ENCODE measurements around the gene DMXL1. TPM values are rescaled to one million over a fixed set of nuclear protein-coding genes. Genes with fewer than 3 reads are reported as not detected.

DMXL1 gene
- total RNA-seq, 2 donors from 2014 or later: 47.8 to 51.8 TPM

- peaks cover 20% of the 10 kb centered on the region for H3K36me3 Mint-ChIP-seq (ENCODE audit: low read depth)
- peaks cover 8% of the 10 kb centered on the region for H3K9me3 ChIP-seq (ENCODE audit: control insufficient read depth, low read length)
- 89 to 100% methylated on average over 1 to 7 of the region's 7 CpGs for WGBS, 2 experiments (ENCODE audit: insufficient coverage in 1 of 2, insufficient read length in 1 of 2)
- no peaks in the 10 kb centered on the region for H3K27me3 ChIP-seq (ENCODE audit: control insufficient read depth, insufficient read depth, low read length, poor library complexity, severe bottlenecking)
- no peaks in the 10 kb centered on the region for H3K4me1 Mint-ChIP-seq
- no peak overlapping the region for H3K4me3 ChIP-seq (ENCODE audit: low read length)
- no peak overlapping the region for H3K27ac Mint-ChIP-seq
- peaks cover 21% of the 10 kb centered on the region for H3K9me3 Mint-ChIP-seq
- no peak overlapping the region for H3K4me3 Mint-ChIP-seq
- no peaks in the 10 kb centered on the region for H3K27me3 Mint-ChIP-seq (ENCODE audit: insufficient read depth)
- H3K4me1 ChIP-seq (ENCODE audit: control insufficient read depth, insufficient read depth, low read length): no peaks in the 10 kb centered on the region
- no peak overlapping the region for H3K9ac ChIP-seq (ENCODE audit: extremely low read depth, low read length, poor library complexity, severe bottlenecking)
- no peak for TF ChIP-seq CTCF (conservative IDR thresholded peaks at IDR 0.05)
- DNase-seq: no peak
- peaks cover 39% of the 10 kb centered on the region for H3K36me3 ChIP-seq (ENCODE audit: control insufficient read depth, insufficient read depth, low read length)
- H3K27ac ChIP-seq (ENCODE audit: low read depth, low read length): no peak overlapping the region
These were observed 180.3 kb downstream of the DMXL1 start for GRCh38 chr5:119250946-119251901.

DNA sequence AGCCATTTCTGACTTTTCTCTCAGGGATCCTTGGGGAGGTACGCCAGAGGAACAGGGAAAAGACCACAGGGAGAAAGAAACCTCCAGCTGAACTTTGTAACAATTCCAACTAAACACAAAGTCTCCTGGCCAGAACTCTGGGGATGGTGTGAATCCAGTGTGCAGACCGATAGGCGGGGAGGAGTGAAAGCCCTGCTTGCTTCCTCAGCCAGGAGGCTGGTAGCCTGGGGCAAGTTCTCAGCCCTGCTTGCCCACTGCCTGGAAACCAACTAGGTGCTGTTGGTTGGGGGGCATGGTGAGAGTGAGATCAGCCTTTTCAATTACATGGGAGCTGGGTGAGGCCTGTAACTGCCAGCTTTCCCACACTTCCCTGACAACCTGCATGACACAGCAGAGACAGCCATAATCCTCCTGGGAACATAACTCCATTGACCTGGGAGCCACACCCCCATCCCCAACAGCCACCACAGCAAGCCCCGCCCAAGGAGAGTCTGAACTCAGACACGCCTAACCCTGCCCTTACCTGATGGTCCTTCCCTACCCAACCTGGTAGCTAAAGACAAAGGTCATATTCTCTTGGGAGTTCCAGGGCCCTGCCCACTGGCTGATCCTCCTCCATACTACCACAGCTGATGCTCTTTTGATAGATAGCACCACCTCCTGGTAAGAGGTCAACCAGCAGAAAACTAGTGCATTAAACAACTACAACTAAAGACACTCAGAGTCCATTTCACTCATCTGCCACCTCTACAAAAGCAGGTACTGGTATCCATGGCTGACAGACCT lies 184.9 kb downstream of the DMXL1 start:
- H3K4me3 ChIP-seq (ENCODE audit: low read length): no peak overlapping the region
- Mint-ChIP-seq H3K36me3 (ENCODE audit: low read depth) (peaks cover 25% of the 10 kb centered on the region), H3K27ac (peak overlapping the region; percentile 76), H3K4me1 (no peaks in the 10 kb centered on the region), H3K27me3 (ENCODE audit: insufficient read depth) (no peaks in the 10 kb centered on the region), H3K4me3 (no peak overlapping the region), H3K9me3 (peaks cover 50% of the 10 kb centered on the region)
- TF ChIP-seq CTCF (conservative IDR thresholded peaks at IDR 0.05): peak; percentile 65
- peak; percentile 89 for DNase-seq
- 93 to 100% methylated on average over 3 to 5 of the region's 5 CpGs for WGBS, 2 experiments (ENCODE audit: insufficient coverage in 1 of 2, insufficient read length in 1 of 2)
- peaks cover 12% of the 10 kb centered on the region for H3K36me3 ChIP-seq (ENCODE audit: control insufficient read depth, insufficient read depth, low read length)
- H3K9me3 ChIP-seq (ENCODE audit: control insufficient read depth, low read length): peaks cover 42% of the 10 kb centered on the region
- no peak overlapping the region for H3K9ac ChIP-seq (ENCODE audit: extremely low read depth, low read length, poor library complexity, severe bottlenecking)
- no peaks in the 10 kb centered on the region for H3K27me3 ChIP-seq (ENCODE audit: control insufficient read depth, insufficient read depth, low read length, poor library complexity, severe bottlenecking)
- no peaks in the 10 kb centered on the region for H3K4me1 ChIP-seq (ENCODE audit: control insufficient read depth, insufficient read depth, low read length)
- no peak overlapping the region for H3K27ac ChIP-seq (ENCODE audit: low read depth, low read length)

- no peak overlapping the region for H3K27ac ChIP-seq (ENCODE audit: low read depth, low read length)
These were observed 186.7 kb downstream of the DMXL1 start for GRCh38 chr5:119257613-119258012.

More at GRCh38 chr5:119257613-119258012, 186.7 kb downstream of the DMXL1 start:
- H3K4me3 Mint-ChIP-seq: no peak overlapping the region
- no peaks in the 10 kb centered on the region for H3K4me1 ChIP-seq (ENCODE audit: control insufficient read depth, insufficient read depth, low read length)
- no peaks in the 10 kb centered on the region for H3K27me3 Mint-ChIP-seq (ENCODE audit: insufficient read depth)
- H3K4me1 Mint-ChIP-seq: no peaks in the 10 kb centered on the region
- no peak for TF ChIP-seq CTCF (conservative IDR thresholded peaks at IDR 0.05)
- peaks cover 16% of the 10 kb centered on the region for H3K36me3 Mint-ChIP-seq (ENCODE audit: low read depth)
- H3K4me3 ChIP-seq (ENCODE audit: low read length): peak overlapping the region; percentile 29
- peaks cover 58% of the 10 kb centered on the region for H3K9me3 Mint-ChIP-seq
- no peaks in the 10 kb centered on the region for H3K36me3 ChIP-seq (ENCODE audit: control insufficient read depth, insufficient read depth, low read length)
- WGBS, 2 experiments (ENCODE audit: insufficient coverage in 1 of 2, insufficient read length in 1 of 2): 96 to 100% methylated on average over 1 to 3 of the region's 3 CpGs
- no peaks in the 10 kb centered on the region for H3K27me3 ChIP-seq (ENCODE audit: control insufficient read depth, insufficient read depth, low read length, poor library complexity, severe bottlenecking)
- H3K9me3 ChIP-seq (ENCODE audit: control insufficient read depth, low read length): peaks cover 47% of the 10 kb centered on the region
- H3K27ac Mint-ChIP-seq: no peak overlapping the region
- DNase-seq: no peak
- no peak overlapping the region for H3K9ac ChIP-seq (ENCODE audit: extremely low read depth, low read length, poor library complexity, severe bottlenecking)

All from endodermal cell (in vitro differentiated cells).